Stimulated activated CD4-positive, alpha-beta T cell treated with anti-CD3 and anti-CD28 coated beads, Interleukin-1b, Interleukin-23, amount 100 ng/mL, for 1 hour (primary cell): ENCODE results near the gene ZNF764.
"Not testable (repeated sequence)": the region's sequence is repeated elsewhere in the genome, so short reads cannot be mapped to it uniquely, and the experiment has no call there.

ENCODE experiments used
- DNase-seq, 2 donors: peaks; one replicate each; pipeline ENCODE4 v3.0.0-alpha.2; 2020; ENCODE audit warnings: low read depth in 2 of 2

Gene ZNF764

GRCh38 chr16:30548416-30549253 is 9.5 kb downstream of the ZNF764 start:
- DNase-seq = no peak

GRCh38 chr16:30546115-30546514 is 12.1 kb downstream of the ZNF764 start:
- no peak for DNase-seq

GRCh38 chr16:30543067-30543466 is 15.1 kb downstream of the ZNF764 start:
- DNase-seq = no peak

GRCh38 chr16:30541502-30542329 is 16.5 kb downstream of the ZNF764 start:
- no peak for DNase-seq

- not testable (repeated sequence) for DNase-seq
Observed at GRCh38 chr16:30540916-30541464, 17.2 kb downstream of the ZNF764 start.

GRCh38 chr16:30539986-30540526 is 18.1 kb downstream of the ZNF764 start:
- not testable (repeated sequence) for DNase-seq

GRCh38 chr16:30539000-30539964 is 18.9 kb downstream of the ZNF764 start:
- no peak for DNase-seq

- not testable (repeated sequence) for DNase-seq
Observed at GRCh38 chr16:30536391-30537024, 21.7 kb downstream of the ZNF764 start.

GRCh38 chr16:30535777-30536190 is 22.4 kb downstream of the ZNF764 start:
- DNase-seq = peak in 1 of 2 donors; percentile 33

GRCh38 chr16:30535106-30535776 is 22.9 kb downstream of the ZNF764 start:
- DNase-seq = no peak

- DNase-seq = peak; percentile 78 to 81
Observed at GRCh38 chr16:30534368-30535105, 23.6 kb downstream of the ZNF764 start, which contains the start of gene ZNF747. TSS of gene ZNF747 (minus strand) at chr16:30534858. CDS start at chr16:30534679, 179 bp downstream.

GRCh38 chr16:30533748-30534367 is 24.3 kb downstream of the ZNF764 start:
- no peak for DNase-seq

- DNase-seq = no peak
Observed at GRCh38 chr16:30533146-30533522, 25.0 kb downstream of the ZNF764 start.

GRCh38 chr16:30532285-30533145 is 25.7 kb downstream of the ZNF764 start:
- DNase-seq = no peak

GRCh38 chr16:30530163-30531037 is 27.8 kb downstream of the ZNF764 start:
- no peak for DNase-seq

GRCh38 chr16:30528799-30529457 is 29.2 kb downstream of the ZNF764 start:
- DNase-seq = no peak
